Endothelial cell of umbilical vein (primary cell): ENCODE results near the gene SOX8. TPM values are rescaled to one million over a fixed set of nuclear protein-coding genes. Genes with fewer than 3 reads are reported as not detected.

Source experiments
- BruUV-seq: library from RNA; stranded (reverse); fragments of 400-500 nt; replicated peaks from 2 replicates; lab custom pipeline; 2021; lab: Mats Ljungman, UMichigan
- CTCF ChIA-PET: fragments of 300-600, 350-600 bp; sonication (Branson Sonifier 250); formaldehyde crosslinking; loops from one replicate; lab custom pipeline; 2021; ENCODE audit warnings: antibody characterized with exemption, inconsistent platforms; lab: Charles Lee
- POLR2A ChIA-PET: fragments of 300-600, 350-600 bp; sonication (Branson Sonifier 250); formaldehyde crosslinking; loops from one replicate; lab custom pipeline; 2021; ENCODE audit warnings: antibody characterized with exemption, inconsistent platforms; lab: Charles Lee
- DNase-seq: peaks from one replicate; pipeline ENCODE4 v3.0.0-alpha.2; 2011; ENCODE audit warnings: low read depth, low spot score
- FAIRE-seq: peaks from 2 replicates; lab custom pipeline; 2011; peaks lifted over from hg19 to GRCh38; lab: Jason Lieb, UNC
- H2AFZ ChIP-seq: 2 replicates; pipeline ENCODE4 v1.6.0; 2012; ENCODE audit warnings: low read depth, low read length, control low read depth, inconsistent platforms
- H3K27ac ChIP-seq: 2 replicates; pipeline ENCODE4 v1.5.1; 2011; ENCODE audit warnings: low read depth, mild to moderate bottlenecking, control low read depth, low read length, moderate library complexity; ENCODE audit not compliant: insufficient read depth
- H3K27me3 ChIP-seq, 2 experiments: 2 replicates each; pipeline versions ENCODE4 v1.6.0 to v1.6.1; 2011; ENCODE audit warnings: low read length in 2 of 2, mixed read lengths in 1 of 2; ENCODE audit not compliant: control insufficient read depth in 2 of 2, insufficient read depth in 2 of 2
- H3K36me3 ChIP-seq, 2 experiments: 2 replicates in 1 of 2; 3 replicates in 1 of 2; pipeline ENCODE4 v1.5.1; 2011; ENCODE audit warnings: low read length in 2 of 2, mild to moderate bottlenecking in 1 of 2, moderate library complexity in 1 of 2; ENCODE audit not compliant: control insufficient read depth in 2 of 2, insufficient read depth in 2 of 2; ENCODE audit errors: extremely low read depth in 1 of 2
- H3K4me1 ChIP-seq: 3 replicates; pipeline ENCODE4 v1.5.1; 2011; ENCODE audit warnings: mild to moderate bottlenecking, low read length; ENCODE audit not compliant: control insufficient read depth, insufficient read depth; ENCODE audit errors: extremely low read depth
- H3K4me2 ChIP-seq: 2 replicates; pipeline ENCODE4 v1.6.1; 2011; ENCODE audit warnings: low read length, control low read depth, mixed read lengths; ENCODE audit not compliant: insufficient read depth
- H3K4me3 ChIP-seq, 3 experiments: fragments of 200-600 bp in 1 of 3; sonication (generic), shearing (Covaris generic) in 1 of 3; replicated peaks in 1 of 3; 2 replicates each; pipeline ENCODE4 v1.5.1; 2011 to 2016; ENCODE audit warnings: control low read depth in 3 of 3, low read length in 3 of 3, mild to moderate bottlenecking in 2 of 3, inconsistent platforms in 1 of 3, low read depth in 1 of 3, moderate library complexity in 1 of 3; ENCODE audit not compliant: insufficient read depth in 1 of 3
- H3K79me2 ChIP-seq: 2 replicates; pipeline ENCODE4 v1.6.0; 2012; ENCODE audit warnings: low read length, inconsistent platforms; ENCODE audit not compliant: control insufficient read depth, insufficient read depth
- H3K9ac ChIP-seq: replicated peaks from 2 replicates; pipeline ENCODE3; 2011; ENCODE audit warnings: low read length, control low read depth; ENCODE audit not compliant: insufficient read depth; ENCODE audit errors: extremely low read depth
- H3K9me1 ChIP-seq: replicated peaks from 3 replicates; pipeline ENCODE4 v1.6.0; 2011; ENCODE audit warnings: mild to moderate bottlenecking, low read length; ENCODE audit not compliant: control insufficient read depth, insufficient read depth; ENCODE audit errors: extremely low read depth
- H3K9me3 ChIP-seq: replicated peaks from 2 replicates; pipeline ENCODE4 v1.5.1; 2012; ENCODE audit warnings: low read length, inconsistent platforms; ENCODE audit not compliant: control insufficient read depth, insufficient read depth
- H4K20me1 ChIP-seq: replicated peaks from 2 replicates; pipeline ENCODE3; 2011; ENCODE audit warnings: mild to moderate bottlenecking, low read length; ENCODE audit not compliant: control insufficient read depth, insufficient read depth; ENCODE audit errors: extremely low read depth
- EZH2 ChIP-seq: IDR thresholded peaks from 2 replicates; pipeline ENCODE4 v1.6.1; 2012; ENCODE audit warnings: borderline replicate concordance, low read depth, mild to moderate bottlenecking, moderate library complexity, low read length, inconsistent platforms; ENCODE audit not compliant: severe bottlenecking
- FOS ChIP-seq: IDR thresholded peaks from 2 replicates; pipeline ENCODE4 v1.6.1; 2011; ENCODE audit warnings: mild to moderate bottlenecking, low read length, moderate library complexity, borderline replicate concordance; ENCODE audit not compliant: insufficient read depth
- GATA2 ChIP-seq: IDR thresholded peaks from 2 replicates; pipeline ENCODE4 v1.7.0; 2011; ENCODE audit warnings: low read depth, mild to moderate bottlenecking, moderate library complexity, mixed read lengths, low read length; ENCODE audit not compliant: insufficient read length, insufficient read depth
- MYC ChIP-seq: IDR thresholded peaks from one replicate; pipeline ENCODE4 v1.6.1; 2011; ENCODE audit warnings: mild to moderate bottlenecking, low read depth, low read length
- POLR2A ChIP-seq: IDR thresholded peaks from 2 replicates; pipeline ENCODE4 v1.6.1; 2012; ENCODE audit warnings: low read depth, mild to moderate bottlenecking, control low read depth, low read length
- dilution Hi-C: fragments of 300-500 bp; cut with MboI; formaldehyde crosslinking; loops from one replicate; pipeline ENCODE4 v1.15.0; 2019; ENCODE audit warnings: low sequenced_read_pairs; ENCODE audit not compliant: extremely low pct_ligation_motif_present
- intact Hi-C: fragments of 100-400 bp; cut with micrococcal nuclease; formaldehyde crosslinking; loops from one replicate; pipeline ENCODE4 v1.10.0; 2022
- polyA plus RNA-seq, 4 experiments: library from polyadenylated mRNA; depleted of rRNA in 3 of 4; stranded (reverse) in 3 of 4; unstranded in 1 of 4; fragments of >200 nt; gene quantifications; 2 replicates each; pipeline versions ENCODE4 v1.2.1 to v1.2.3, GENCODE V29; 2011 to 2012; ENCODE audit warnings: missing spikeins in 1 of 4
- total RNA-seq: library from RNA; stranded (reverse); gene quantifications from 2 replicates; pipeline ENCODE4 v1.2.3, GENCODE V29; 2021

SOX8 gene
- total and polyA plus RNA-seq, 2 donors (not counting 3 experiments of a cell fraction or from before 2014, with no cell fraction given), result 0.52 to 0.53 TPM

GRCh38 chr16:937311-937710 lies 44.3 kb upstream of the SOX8 start:
- Histone ChIP-seq H3K27me3 (no peaks in the 10 kb centered on the region), H3K4me3 (no peak overlapping the region), H3K9ac (no peak overlapping the region), H3K36me3 (no peaks in the 10 kb centered on the region), H4K20me1 (peaks cover 2% of the 10 kb centered on the region), H3K9me3 (peaks cover 3% of the 10 kb centered on the region), H3K4me2 (no peak overlapping the region), H3K4me1 (no peaks in the 10 kb centered on the region), H3K79me2 (no peaks in the 10 kb centered on the region), H2AFZ (no peak overlapping the region), H3K9me1 (no peaks in the 10 kb centered on the region), H3K27ac (no peak overlapping the region)
- DNase-seq (no peak), FAIRE-seq (no peak)
- POLR2A ChIA-PET, result no interaction called here
- dilution Hi-C loops, result no loop called here
- intact Hi-C loops, result no loop called here
- no peak for TF ChIP-seq EZH2
- no peak for TF ChIP-seq FOS
- BruUV-seq, result no TSS peak
- CTCF ChIA-PET, result interaction anchor here (0.6 kb wide), 1 partner anchor 117 kb away, joined by 3 read pairs; no protein-coding TSS in a partner anchor

GRCh38 chr16:937723-938122 lies 43.8 kb upstream of the SOX8 start:
- H3K27ac ChIP-seq, result no peak overlapping the region
- peaks cover 2% of the 10 kb centered on the region for H4K20me1 ChIP-seq
- intact Hi-C loops (no loop called here), dilution Hi-C loops (no loop called here)
- no peaks in the 10 kb centered on the region for H3K9me1 ChIP-seq
- no peak for TF ChIP-seq POLR2A
- TF ChIP-seq GATA2, result no peak
- no peak for TF ChIP-seq MYC
- TF ChIP-seq FOS, result no peak
- no peaks in the 10 kb centered on the region for H3K79me2 ChIP-seq
- H2AFZ ChIP-seq, result no peak overlapping the region
- ChIA-PET CTCF (interaction anchor here (0.6 kb wide), 1 partner anchor 117 kb away, joined by 3 read pairs; no protein-coding TSS in a partner anchor), POLR2A (no interaction called here)
- FAIRE-seq, result no peak
- no peaks in the 10 kb centered on the region for H3K36me3 ChIP-seq
- H3K4me3 ChIP-seq, result no peak overlapping the region
- H3K4me1 ChIP-seq, result no peaks in the 10 kb centered on the region
- no peaks in the 10 kb centered on the region for H3K27me3 ChIP-seq
- peaks cover 3% of the 10 kb centered on the region for H3K9me3 ChIP-seq
- DNase-seq, result no peak
- no peak overlapping the region for H3K9ac ChIP-seq
- BruUV-seq, result no TSS peak
- no peak overlapping the region for H3K4me2 ChIP-seq
